ENCODE measurements around the gene UNC50.

DNA sequence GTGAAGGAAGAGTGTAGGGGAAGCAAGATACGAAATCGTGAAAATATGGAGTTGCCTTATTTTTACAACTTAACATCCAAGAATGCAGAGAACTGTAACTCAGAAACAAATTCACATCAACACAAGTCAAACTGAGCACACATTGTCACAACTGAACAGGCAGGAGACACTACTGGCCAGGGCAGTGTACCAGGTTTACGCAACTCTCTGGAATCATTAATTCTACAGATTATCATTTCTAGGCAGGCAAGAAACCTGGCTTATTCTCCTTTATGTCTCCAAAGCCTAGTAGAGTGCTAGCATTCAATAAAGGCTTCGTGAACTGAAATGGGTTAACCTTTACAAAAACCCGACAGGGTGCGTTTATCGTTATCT lies 661 bp upstream of the UNC50 start:
- TF ChIP-seq, protein P1, sequence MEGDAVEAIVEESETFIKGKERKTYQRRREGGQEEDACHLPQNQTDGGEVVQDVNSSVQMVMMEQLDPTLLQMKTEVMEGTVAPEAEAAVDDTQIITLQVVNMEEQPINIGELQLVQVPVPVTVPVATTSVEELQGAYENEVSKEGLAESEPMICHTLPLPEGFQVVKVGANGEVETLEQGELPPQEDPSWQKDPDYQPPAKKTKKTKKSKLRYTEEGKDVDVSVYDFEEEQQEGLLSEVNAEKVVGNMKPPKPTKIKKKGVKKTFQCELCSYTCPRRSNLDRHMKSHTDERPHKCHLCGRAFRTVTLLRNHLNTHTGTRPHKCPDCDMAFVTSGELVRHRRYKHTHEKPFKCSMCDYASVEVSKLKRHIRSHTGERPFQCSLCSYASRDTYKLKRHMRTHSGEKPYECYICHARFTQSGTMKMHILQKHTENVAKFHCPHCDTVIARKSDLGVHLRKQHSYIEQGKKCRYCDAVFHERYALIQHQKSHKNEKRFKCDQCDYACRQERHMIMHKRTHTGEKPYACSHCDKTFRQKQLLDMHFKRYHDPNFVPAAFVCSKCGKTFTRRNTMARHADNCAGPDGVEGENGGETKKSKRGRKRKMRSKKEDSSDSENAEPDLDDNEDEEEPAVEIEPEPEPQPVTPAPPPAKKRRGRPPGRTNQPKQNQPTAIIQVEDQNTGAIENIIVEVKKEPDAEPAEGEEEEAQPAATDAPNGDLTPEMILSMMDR (IDR thresholded peaks at IDR 0.05), result no peak
- TF ChIP-seq EZH2 (IDR thresholded peaks at IDR 0.05), result no peak
